Measurements from ENCODE around the gene RHOBTB3.

The RHOBTB3 gene

DNA sequence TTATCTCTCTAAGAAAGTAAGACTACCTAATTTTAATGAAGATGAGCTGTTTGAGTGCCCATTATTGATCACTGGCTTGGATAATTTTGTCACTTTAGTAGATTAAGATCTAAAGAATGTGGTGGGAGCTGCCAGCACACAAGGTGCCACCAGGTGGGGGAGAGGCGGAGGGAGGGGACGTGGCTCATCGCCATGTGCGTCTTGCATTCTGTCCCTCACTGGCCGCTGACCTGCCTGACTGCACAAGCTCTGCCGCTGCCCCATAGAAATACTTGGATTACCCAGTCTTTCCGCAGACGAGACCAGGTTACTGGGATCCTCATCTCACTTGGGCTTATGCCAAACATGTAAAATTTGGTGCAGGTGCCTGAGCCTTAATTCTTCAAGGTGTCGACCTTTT is 37.6 kb downstream of the RHOBTB3 start:
- DNase-seq (ENCODE audit: low spot score): no peak

- DNase-seq (ENCODE audit: low spot score): no peak
Observed at GRCh38 chr5:95770830-95771708, 39.9 kb downstream of the RHOBTB3 start.

GRCh38 chr5:95771892-95772291 is 40.8 kb downstream of the RHOBTB3 start:
- no peak for DNase-seq (ENCODE audit: low spot score)

DNA sequence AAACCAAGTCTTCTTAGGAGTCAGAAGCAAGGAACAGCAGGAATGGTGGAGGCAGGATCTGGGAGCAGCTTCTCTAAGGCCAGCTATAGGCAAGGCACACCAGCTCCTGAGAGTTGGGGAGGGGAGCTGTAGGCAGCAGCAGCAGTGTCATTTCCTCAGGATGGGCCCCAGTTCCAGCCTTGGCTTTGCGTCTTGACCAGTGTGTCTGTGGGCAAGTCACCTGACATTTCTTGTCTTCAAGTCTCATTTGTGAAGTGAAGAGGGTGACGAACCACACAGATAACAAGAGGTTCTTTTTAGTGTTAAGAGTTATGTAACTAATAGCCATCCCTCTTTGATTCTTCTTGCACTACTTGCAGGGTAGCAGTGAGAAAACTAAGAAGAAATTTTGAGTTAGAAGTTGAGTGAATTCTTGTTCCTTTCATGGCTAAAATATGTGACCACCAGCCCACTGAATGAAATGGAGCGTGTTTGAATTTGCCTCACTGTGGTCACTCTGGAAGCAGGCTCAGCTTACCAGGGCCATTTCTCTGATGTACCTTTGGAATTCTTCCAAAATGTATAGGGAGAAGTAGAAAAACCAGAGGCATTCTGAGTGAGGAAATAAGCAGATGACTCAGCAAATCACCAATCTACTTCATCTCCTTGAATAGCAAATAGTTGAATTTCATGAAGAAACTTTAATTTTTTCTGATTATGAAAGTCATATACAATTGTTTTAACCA is 42.4 kb downstream of the RHOBTB3 start:
- no peak for DNase-seq (ENCODE audit: low spot score)

DNA sequence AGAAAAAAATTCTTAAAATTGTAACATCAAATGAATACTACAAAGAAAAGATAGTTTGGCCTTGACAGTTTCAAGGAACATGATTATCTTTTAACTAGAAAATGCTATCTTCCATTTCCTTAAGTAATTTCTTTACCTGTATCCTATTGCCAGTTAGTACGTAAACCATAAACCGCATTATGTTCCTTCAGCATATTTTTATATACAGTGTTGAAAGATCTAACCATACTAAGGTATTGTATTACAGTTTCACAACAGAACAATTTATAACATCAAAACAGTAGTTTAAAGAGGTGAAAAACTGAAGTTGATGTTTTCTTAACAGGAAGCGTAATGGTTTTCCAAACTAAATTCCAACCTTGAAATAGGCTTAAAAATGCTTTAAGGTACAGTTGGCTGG is 46.3 kb downstream of the RHOBTB3 start:
- DNase-seq (ENCODE audit: low spot score): no peak

DNA sequence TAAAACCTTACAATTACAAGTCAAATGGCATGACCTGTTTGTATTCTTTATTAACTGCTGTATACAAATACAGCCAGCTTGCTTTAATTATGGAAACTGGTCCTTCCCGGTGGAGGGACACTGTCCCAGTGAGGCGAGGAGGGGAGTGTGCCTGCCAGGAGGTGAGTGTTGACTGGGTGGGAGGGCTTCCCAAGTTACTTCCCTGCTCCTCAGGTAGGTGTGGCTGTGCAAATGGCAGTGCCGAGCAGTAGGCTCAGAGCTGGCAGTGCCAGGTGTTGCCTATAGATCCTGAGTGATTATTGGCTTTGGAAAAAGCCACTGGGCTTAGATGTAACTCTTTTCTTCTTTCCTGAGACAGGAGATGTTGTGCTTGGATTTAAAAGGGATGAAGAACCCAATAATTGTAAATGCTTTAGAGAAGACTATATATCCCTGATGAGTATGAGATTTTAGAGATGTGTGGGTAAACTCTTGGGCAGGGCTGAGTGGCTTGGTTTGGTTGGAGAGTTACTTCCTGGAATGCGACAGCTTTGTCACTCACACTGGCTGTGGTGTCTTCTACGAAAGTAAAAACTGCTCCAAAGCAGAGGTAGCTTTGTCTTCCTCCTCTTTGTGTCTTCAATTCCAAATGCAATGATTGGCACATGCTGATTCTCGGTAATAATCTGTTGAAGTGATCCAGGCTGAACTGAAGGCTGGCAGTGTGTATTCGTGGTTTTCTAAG is 47.7 kb downstream of the RHOBTB3 start:
- no peak for DNase-seq (ENCODE audit: low spot score)

DNA sequence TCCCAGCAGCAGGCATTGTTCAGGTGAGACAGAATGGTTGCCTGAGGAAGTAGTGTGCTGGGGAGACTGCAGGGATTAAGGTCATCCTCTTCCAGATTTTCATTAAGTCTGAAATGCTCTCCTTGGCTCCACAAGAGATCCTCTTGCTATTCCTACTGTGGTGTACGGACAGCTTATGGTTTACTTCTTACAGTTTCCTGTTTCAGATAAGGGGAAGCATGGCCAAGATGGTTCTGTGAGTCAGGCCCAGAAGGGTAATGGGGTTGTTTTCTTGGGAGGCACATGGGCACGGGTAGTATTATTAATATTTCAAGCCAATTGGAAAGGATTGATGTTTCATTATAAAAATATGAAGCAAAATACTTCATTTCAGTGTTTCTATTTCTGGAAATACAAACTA is 48.5 kb downstream of the RHOBTB3 start:
- DNase-seq (ENCODE audit: low spot score): no peak

DNA sequence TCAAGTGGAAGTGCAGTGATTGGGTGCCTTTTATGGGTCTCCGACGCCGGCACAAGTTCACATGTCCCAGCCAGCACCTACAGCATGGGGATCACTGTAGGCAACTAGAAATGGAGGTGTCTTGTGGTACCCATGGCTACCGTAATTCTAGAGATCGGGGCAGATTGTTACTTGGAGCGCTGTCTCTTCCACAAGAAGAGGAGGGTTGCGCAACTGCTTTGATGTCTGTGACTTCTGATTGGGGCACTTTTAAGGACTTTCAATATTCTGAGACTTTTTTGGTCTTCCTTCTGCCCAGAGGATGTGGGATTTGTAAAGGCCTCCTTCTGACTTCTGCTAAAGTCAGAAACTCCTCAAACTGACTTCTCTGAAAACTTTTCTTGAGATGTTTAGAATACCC is 49.5 kb downstream of the RHOBTB3 start:
- DNase-seq (ENCODE audit: low spot score): no peak

GRCh38 chr5:95781101-95781583 is 50.0 kb downstream of the RHOBTB3 start:
- DNase-seq (ENCODE audit: low spot score): peak; percentile 79

DNA sequence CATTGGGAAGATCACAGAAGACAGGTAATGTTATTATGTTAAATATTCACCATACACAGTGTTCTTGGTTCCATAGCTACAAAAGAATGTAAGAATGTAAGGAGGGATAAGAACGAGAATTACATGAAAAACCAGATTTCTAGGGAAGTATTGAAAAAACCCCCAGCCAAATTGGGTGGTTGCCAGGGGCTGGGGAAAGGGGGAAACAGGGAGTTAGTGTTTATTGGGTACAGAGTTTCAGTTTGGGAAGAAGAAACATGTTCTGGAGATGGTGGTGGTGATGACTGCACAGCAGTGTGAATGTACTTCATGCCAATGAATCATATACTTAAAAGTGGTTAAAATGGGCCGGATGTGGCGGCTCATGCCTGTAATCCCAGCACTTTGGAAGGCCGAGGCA is 51.0 kb downstream of the RHOBTB3 start:
- no peak for DNase-seq (ENCODE audit: low spot score)

DNA sequence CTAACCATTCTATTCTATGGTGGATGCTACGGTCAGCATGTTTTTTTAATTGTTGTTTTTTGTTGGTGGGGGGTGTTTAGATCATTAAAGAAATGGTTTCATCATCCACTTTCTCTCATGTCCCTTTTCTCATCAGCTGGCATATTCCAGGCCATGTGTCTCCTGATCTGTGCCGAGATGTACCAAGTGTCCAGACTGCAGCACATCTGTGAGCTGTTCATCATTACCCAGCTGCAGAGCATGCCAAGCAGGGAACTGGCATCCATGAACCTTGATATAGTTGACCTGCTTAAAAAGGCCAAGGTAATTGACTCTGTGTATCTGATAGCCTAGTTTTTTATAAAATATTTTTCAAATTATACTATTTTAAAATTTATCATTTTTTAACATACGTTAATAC is 52.5 kb downstream of the RHOBTB3 start:
- no peak for DNase-seq (ENCODE audit: low spot score)

DNA sequence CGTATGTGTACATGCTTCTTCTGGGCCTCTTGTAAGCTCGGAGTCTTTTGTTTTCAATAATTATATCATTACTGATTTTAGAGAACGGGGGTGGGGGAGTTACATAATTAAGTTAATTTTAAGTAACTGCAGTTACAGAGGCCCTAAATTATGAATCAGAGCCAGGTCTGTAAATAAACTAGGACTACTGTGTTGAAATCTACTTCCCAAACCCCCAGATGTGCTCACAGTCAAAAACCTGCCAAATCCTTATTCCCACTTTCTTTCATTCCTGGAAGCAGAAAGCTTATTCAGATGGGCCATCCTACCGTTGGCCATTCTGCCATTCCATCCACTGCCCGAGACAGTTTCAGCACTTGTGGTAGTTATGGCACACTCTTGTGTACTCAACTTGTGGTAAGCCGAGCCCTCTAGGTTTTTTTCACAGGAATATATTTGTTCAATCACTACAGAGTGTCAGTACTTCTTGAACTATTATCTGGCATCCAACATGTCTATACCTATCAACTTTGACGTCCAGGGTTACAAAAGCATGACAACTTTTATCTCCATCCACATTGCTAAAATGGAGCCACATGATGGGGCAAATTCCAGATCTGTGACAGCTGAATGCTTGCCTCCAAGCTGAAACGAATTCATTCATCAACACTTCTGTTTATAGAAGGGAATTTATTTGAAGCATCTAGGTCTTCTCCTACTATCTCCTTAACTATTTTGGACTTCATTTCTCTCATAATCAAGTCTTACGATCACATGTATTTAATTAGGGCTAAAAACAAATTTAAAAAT is 53.6 kb downstream of the RHOBTB3 start:
- DNase-seq (ENCODE audit: low spot score): no peak

DNA sequence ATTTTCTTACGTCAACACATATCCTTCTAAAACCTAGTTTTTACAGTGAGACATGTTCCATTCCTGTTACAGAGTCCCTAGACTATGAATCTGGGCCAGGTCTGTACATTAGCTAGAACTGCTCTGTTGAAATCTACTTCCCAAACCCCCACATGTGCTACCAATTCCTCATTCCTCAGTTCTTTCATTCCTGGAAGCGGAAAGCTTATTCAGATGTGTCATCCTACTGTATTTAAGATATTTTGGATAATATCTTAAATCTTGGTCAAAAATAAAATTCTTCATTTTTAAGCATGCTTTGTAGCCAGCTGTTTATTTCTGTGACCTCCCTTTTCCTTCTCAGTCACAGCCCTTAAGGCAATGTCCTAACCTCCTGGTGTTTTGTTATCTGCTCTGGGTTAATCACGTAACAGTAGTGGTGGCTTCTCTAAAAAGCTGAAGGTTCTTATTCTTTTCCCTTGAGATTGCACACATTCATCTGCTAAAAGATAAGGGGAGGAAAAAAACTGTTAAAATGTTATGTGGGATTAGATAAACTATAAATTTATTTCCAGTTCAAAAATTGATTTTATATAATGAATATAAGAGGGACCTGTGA is 55.8 kb downstream of the RHOBTB3 start:
- DNase-seq (ENCODE audit: low spot score): no peak

DNA sequence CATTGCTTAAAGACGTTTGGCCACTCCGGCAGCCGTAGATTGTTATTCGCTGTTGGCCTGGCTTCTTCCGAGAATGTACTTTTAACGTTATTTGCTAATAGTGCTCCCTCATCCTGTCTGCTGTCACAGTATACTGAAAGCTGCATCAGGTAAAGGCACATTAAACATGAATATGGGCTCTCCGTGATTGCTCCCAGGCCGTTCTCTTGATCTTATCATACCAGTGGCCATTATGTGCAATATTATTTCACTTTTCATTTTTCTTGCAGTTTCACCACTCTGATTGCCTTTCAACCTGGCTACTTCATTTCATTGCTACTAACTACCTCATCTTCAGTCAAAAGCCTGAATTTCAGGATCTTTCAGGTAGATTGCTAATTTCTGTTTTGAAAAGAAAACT is 57.4 kb downstream of the RHOBTB3 start:
- no peak for DNase-seq (ENCODE audit: low spot score)

DNA sequence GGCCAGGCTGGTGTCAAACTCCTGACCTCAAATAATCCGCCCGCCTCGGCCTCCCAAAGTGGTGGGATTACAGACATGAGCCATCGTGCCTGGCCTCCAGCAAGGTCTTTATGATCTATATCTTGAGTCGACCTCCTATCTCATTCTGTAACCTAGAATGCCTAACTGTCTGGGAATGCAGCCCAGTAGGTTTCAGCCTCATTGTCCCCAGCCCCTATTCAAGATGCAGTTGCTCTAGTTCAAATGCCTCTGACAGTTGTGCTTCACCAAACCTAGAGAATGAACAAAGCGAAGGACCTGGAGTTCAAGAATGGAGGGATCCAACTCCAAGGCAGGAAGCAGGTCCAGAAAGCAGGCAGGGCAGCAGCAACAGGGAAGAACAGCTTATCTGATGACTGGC is 60.6 kb downstream of the RHOBTB3 start:
- DNase-seq (ENCODE audit: low spot score): no peak

GRCh38 chr5:95794070-95794516 is 63.0 kb downstream of the RHOBTB3 start:
- DNase-seq (ENCODE audit: low spot score): no peak

DNA sequence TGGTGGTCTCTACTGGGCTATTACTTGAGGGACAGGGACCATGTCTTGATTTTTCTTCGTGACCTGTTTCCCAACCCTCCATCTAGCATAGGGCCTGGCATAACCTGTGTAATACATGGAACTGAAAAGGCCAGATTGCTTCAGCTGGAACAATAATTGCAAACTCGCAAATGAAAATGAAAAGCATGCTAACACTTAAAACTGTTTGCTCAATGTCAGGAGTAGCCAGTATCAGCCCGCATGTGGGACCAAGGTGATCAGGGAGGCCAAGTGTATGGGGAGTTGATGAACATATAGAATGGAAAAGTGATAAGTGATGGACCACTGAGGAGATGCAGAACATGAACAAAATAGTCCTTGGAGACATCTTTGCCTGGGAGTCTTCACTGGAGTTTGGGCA is 66.2 kb downstream of the RHOBTB3 start:
- no peak for DNase-seq (ENCODE audit: low spot score)

DNA sequence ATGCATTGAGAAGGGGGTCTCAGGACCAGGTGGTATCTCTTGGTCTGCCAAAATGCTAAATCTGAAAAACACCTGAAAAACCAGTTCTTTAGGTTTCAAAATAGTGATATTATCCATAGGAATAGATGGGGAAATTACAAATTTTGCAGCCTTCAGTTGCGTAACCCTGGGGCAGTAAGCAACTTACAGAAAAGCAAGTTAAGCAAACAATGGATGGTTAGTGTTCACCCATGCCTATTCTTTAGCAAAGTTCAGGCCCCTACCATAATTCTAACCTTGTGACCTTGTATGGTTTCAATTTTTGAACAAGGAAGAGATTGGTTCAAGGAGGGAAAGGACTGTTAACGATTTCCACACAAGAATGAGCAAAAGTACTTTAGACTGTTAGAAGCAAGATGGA is 66.9 kb downstream of the RHOBTB3 start:
- no peak for DNase-seq (ENCODE audit: low spot score)

GRCh38 chr5:95798545-95798944 is 67.4 kb downstream of the RHOBTB3 start:
- DNase-seq (ENCODE audit: low spot score): no peak

- DNase-seq (ENCODE audit: low spot score): no peak
Observed at GRCh38 chr5:95799191-95799835, 68.2 kb downstream of the RHOBTB3 start.

GRCh38 chr5:95800553-95800952 is 69.4 kb downstream of the RHOBTB3 start:
- DNase-seq (ENCODE audit: low spot score): no peak

Data from CD4-positive, alpha-beta T cell treated with Interleukin-15 for 4 hours (primary cell).